ENCODE measurements around the gene ROGDI.
A peak's percentile ranks its signal among the peaks of the same experiment; 100 is the strongest.

The ROGDI gene

DNA sequence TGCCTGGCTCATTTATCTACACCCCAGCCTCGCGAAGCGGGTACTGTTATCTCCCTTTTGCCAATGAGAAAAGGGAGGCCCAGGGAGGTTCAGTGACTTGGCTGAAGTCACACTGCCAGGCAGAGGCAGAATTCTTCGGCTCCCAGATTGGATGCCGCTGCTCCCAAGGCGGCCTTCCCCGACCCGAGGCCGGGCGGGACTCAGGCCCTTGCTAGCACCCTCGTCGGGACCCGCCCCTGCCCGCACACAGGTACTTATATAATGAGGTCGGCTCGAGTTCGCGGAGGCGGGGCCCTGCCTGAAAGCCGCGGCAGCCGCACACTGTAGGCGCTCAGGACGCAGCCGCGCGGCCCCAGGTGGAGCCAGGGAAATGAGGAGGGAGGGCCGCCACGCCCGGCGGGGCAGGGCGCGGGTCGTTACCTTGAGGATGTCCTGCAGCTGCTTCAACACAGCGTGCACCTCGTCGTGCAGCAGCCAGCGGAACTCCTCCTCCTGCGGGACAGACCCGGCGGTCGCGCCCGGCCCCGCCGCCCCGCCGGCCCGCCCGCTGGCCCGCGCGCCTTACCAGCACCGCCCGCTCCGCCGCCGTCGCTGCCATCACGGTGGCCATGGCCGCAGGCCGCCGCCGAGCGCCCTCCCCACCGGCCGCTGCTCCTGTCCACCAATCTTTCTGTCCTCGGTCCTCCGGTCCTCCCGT is at the start of gene ROGDI:
Gene ROGDI (minus strand): TSS at position 672 of the 697 bp plus-strand sequence. CDS start 62 bp downstream, at position 610.
- peak; percentile 92 for DNase-seq (ENCODE audit: low spot score)

DNA sequence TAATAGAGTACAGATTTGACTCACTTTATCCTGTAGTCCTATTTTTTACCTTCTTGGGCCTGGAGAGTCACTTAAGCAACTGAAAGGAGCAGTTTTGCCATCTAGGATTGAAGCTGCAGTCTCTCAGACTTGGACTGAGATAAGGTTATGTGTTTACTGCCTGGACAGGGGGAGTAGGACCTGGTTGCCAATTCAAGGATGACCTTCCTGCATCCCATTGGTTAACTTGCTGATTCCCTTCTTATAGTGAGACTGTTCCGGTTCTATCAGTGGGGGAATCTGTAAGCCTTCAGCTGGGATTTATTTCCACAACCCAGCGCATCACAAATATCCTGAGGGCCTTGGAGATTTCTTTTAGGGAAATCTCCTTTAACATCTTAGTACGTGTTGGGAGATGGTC is 47.8 kb upstream of the ROGDI start:
- no peak for DNase-seq (ENCODE audit: low spot score)

DNA sequence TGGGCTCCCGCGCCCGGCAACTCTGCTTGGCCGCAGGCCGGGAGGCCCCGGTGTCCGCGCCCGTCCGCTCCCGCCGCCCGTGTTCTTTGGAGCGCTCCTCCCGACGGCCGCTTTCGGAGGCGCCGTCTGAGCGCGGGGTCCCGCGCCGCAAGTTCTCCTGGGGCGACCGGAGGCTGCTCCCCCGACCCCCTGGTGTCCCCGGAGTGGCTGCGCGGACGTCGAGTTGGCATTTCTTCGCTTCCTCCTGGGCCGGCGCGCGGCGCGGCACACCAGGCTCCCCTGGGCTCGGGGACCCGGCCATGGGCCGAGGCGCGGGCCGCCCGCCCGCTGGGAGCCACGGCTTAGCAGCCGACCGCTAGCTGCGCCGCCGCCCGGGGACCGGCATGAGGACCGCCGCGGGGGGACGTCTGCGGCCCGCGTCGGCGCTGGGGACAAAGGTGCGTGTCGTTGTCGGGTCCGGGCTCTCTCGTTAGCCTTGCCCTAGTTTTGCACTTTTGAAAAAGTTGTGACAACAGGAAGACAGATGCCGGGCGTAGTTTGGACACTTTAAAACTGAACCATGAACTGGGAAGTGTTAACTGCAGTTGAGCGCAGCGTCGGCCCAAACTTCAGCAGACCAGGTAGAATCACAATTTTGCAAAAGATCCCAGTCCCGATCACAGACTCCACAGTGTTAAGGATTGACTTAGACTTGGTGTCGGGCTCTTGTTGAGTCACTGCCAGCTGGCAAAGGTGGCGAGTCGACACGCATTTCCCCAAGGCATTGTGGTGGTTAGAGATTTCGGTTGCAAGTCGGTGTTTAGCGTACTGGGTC is 45.5 kb upstream of the ROGDI start:
- peak; percentile 65 for DNase-seq (ENCODE audit: low spot score)

DNA sequence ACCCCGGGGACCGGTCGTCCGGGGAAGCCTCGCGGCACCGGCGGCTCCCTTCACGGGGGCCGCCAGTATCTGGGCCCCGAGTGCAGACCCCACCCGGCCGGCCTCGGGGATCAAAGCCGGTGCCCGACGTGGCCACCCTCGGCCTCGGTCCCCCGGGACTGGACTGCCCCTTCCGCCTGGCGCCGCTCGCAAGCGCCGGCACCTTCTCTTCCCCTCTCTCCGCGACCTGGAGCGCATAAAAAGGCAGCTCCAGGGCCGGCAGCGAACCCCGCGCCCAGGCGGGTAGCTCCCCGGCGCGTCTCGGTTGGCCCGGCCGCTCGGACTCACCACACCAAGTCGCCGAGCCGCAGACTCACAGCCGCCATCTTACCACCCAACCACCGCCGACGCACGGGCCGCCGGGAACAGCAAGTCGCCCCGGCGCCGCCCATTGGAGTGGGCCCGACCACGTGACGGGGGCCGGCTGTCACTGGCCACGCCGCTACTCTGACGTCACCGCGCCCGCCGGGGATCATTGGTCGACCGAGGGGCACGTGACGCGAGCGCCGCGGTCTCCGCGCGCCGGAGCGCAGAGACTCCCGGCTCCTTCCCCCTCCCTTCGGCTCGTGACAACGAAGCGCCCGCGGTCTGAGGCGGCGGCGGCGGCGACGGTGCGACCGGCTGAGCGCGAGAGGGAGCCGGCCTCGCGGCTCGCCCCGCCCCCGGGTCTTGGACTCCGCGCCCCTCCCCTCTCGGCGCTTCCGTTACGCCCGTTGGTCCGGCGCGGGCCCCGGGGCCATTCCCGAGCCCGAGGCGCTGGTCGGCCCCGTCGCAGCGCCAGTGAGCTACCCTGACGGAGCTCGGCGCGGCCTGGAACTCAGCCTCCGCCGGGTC is 44.7 kb upstream of the ROGDI start, which contains the start of the genes GLYR1 and UBN1:
Gene GLYR1 (minus strand): TSS at position 388 of the 873 bp plus-strand sequence. CDS start 23 bp downstream, at position 365.
Gene UBN1 (plus strand): TSS at position 581 of the 873 bp plus-strand sequence. CDS start 5,437 bp downstream, outside the sequence.
- DNase-seq (ENCODE audit: low spot score): peak; percentile 98

GRCh38 chr16:4846503-4846900 is 44.1 kb upstream of the ROGDI start:
- DNase-seq (ENCODE audit: low spot score): peak; percentile 67

DNA sequence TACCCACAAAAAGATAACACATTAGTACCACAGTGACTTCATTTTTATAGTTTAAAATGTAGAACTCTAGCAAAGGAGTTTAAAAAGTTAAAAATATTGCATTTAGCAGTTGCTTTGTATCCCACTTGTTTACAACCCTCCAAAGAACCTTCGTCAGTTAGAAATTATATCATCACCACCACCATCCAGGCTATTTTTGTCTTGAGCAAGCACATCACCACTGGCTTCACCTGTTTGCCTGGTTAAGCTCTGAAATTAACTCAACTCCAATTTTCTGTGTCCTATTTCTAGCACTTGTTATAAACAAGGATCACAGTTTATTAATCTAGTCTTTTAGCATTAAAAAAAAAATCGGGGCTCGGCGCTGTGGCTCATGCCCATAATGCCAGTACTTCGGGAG is 38.6 kb upstream of the ROGDI start:
- DNase-seq (ENCODE audit: low spot score): no peak

DNA sequence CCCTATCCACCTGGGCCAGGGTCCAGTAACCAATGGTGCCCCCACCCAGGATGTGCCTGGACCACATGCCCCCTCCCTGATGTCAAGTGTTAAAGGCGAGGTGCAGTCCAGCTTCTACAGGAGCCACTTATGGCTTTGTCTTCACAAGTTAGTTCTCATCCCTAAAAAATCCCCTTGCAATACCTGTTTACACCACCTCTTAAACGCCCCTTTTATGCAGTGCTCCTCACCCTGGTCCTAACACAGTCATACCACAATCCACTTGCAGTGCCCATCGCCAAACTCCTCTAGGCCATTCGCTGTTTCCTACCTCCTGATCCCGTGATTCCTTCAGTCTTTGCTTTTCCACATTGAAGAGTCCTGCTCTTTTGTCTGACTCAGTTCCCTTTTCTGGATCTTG is 37.5 kb upstream of the ROGDI start:
- DNase-seq (ENCODE audit: low spot score): peak; percentile 22

DNA sequence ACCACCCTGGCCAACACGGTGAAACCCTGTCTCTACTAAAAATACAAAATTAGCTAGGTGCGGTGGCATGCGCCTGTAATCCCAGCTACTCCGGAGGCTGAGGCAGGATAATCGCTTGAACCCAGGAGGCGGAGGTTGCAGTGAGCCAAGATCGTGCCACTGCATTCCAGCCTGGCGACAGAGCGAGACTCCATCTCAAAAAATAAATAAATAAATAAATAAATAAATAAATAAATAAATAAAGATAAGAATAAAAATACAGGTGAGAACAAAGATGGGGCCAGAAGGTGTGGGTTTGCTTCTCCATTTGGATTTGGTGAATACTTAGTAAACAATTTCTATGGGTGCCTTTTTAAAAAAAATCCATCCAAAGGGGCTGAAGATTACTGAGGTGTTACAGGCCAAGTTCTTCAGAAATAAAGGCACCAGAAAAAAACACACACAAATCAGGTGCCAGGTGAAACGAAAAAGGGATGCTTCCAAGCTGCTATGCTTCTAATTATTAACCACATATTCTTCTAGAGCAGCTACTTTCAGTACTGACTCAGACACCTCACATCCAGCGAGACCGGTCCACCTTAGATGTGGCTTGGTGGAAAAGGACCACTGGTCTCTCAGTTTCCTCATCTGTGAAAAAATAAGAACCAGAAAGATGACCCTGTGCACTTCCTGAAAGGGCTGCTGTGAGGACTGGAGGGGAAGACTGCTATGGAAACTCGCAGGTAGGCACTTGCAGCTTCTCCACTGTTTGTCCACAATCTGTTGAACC is 35.5 kb upstream of the ROGDI start:
- DNase-seq (ENCODE audit: low spot score): no peak

- no peak for DNase-seq (ENCODE audit: low spot score)
Measured at GRCh38 chr16:4836727-4837126, 34.3 kb upstream of the ROGDI start.

DNA sequence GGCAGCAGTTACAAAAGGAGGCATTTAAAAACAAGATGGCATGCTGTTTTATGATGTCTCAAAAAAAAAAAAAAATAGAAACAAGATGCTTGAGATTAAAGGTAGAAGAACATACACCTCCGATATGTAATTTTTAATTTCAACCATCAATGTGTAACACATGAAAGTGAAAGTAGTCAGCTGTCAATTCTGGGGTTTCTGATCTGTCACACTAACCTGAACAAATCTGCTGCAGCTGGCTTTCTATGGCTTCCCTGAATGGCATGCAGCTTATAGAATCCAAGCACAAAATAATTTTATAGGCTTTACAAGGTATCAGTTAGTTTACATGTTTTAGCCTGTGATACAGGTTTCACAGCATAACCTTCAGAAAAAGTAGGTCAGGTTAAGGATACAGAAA is 31.2 kb upstream of the ROGDI start:
- no peak for DNase-seq (ENCODE audit: low spot score)

DNA sequence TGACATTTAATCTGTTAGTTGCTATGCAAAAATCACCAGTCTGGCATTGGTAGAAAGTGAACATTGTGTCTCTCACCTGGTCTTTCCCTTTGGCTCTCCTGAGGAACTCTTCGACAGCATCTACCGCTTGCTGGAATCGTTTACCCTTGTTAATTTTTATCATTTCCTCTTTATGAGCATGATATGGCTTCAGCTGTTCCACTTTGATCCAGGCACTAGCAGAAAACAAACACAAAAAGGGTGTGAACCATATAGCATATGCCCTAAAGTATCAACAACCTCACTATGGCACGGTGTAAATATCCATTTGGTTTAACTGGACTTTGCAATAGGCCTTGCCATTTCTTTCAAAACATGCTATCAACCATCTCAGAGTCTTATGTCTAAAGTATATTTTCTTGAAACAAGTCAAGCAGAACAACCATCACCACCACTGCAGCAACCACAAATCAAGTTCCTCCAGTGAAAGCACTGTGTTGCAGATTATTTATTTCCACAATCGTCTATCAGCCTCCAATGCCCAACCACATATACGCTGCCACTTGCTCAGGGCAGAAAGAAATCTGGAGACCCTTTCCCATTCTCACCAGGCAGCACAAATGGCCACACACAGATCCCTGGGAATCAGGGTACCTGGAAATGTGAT is 30.4 kb upstream of the ROGDI start:
- DNase-seq (ENCODE audit: low spot score): no peak

DNA sequence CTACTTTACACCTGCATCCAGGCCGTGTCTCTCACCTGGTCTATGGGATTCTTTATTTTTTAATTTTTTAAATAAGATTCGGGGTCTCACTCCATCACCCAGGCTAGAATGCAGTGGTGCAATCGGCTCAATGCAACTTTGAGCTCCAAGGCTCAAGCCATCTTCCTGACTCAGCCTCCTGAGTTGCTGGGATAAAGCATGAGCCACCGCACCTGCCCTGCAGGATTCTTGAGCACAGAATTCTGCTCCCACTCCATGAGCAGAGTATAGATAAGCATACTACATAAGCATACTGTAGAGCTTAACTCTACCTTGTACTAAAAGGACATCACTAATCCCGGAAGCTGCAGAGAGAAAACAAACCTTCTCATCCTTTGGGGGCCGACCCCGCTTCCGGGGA is 29.2 kb upstream of the ROGDI start:
- DNase-seq (ENCODE audit: low spot score): no peak

DNA sequence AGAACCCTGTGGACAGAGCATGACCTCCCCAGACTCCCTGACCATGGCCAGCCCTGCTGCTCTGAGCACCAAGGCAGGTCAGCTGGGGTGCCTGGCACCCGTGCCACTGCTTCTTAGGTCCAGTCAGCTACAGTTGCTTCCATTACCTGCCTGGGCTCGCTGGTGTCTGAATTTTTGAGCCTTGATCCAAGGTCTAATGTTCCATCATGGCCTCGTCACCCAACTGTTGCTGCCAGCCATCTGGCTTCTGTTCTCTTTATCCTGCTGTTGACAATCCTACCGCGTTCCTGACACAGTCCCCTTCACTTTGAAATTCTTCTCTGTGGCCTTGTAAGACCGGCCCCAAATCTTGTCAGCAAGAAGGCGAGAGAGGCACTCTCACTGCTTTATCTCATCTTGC is 28.0 kb upstream of the ROGDI start:
- no peak for DNase-seq (ENCODE audit: low spot score)

GRCh38 chr16:4828567-4829321 is 26.3 kb upstream of the ROGDI start:
- DNase-seq (ENCODE audit: low spot score): no peak

GRCh38 chr16:4826980-4827379 is 24.5 kb upstream of the ROGDI start:
- no peak for DNase-seq (ENCODE audit: low spot score)

- DNase-seq (ENCODE audit: low spot score): no peak
Measured at GRCh38 chr16:4826526-4826925, 24.1 kb upstream of the ROGDI start.

GRCh38 chr16:4825196-4825595 is 22.8 kb upstream of the ROGDI start:
- no peak for DNase-seq (ENCODE audit: low spot score)

DNA sequence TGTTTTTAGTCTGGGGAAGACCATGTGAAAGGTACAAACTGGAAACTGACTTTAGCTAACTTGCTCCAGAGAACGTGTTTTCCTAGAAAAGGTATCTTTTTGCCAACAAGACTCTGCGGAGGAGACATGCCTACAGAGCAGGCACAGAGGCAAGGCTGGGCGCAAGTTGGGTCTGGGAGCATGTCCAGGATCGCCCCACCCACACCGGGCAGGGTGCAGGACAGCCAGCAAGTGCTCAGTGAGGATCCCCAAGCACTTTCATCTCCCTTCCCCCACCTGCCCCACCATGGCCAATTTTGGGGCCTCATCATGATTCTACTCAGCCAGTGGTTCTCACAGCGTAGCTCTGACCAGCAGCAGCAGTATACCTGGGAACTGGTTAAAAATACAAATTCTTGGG is 18.2 kb upstream of the ROGDI start:
- no peak for DNase-seq (ENCODE audit: low spot score)

- DNase-seq (ENCODE audit: low spot score): no peak
Measured at GRCh38 chr16:4814542-4815173, 12.2 kb upstream of the ROGDI start.

DNA sequence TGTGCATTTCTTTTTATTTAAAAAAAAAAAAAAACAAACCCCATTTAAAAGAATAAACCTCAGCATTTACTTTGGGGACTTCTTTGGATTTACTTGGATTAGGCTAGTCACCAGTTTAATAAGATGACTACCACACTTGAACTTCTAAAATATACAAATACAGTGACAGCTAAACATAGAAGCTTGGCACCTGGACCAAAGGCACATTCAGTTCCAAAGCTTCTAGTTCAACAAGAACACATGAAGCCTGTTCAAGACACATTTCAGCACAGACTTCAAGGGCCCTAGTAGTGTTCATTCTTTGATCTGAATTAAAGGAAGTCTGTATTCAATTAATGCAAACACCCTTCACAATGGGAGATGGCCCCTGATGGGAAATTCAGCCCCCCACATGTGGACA is 11.6 kb upstream of the ROGDI start:
- DNase-seq (ENCODE audit: low spot score): no peak
